ENCODE measurements around the gene ABCB10. TPM values are rescaled to one million over a fixed set of nuclear protein-coding genes. Genes with fewer than 3 reads are reported as not detected.

ABCB10 gene
- total RNA-seq, 1 experiment from 2014 or later: 13.8 TPM

- Mint-ChIP-seq H3K4me1 (peaks cover 4 to 12% of the 10 kb centered on the region in 2 experiments), H3K27me3 (ENCODE audit: low read depth) (no peaks in the 10 kb centered on the region), H3K27ac (no peak overlapping the region), H3K9me3 (no peaks in the 10 kb centered on the region), H3K36me3 (ENCODE audit: insufficient read depth in 1 of 3, low read depth in 3 of 3) (peaks cover 9 to 50% (median 26%) of the 10 kb centered on the region in 3 experiments; a peak in 6 of 7 replicates), H3K4me3 (no peak overlapping the region)
- DNase-seq: no peak
- TF ChIP-seq CTCF (conservative IDR thresholded peaks at IDR 0.05): no peak
- no peak overlapping the region for H4K5ac ChIP-seq (ENCODE audit: insufficient read length, low read depth, low read length)
- H2BK12ac ChIP-seq (ENCODE audit: insufficient read length, low read depth, low read length): no peak overlapping the region
- H2BK5ac ChIP-seq (ENCODE audit: insufficient read length, low read length): no peak overlapping the region
- no peak overlapping the region for H3K4me2 ChIP-seq (ENCODE audit: insufficient read depth, insufficient read length, low read length)
- H3K27ac ChIP-seq (ENCODE audit: insufficient read length, low read depth, low read length): no peak overlapping the region
- H3K23ac ChIP-seq (ENCODE audit: insufficient read length, low read depth, low read length): no peak overlapping the region
- no peak overlapping the region for H3K18ac ChIP-seq (ENCODE audit: insufficient read length, low read depth, low read length)
- no peak overlapping the region for H4K8ac ChIP-seq (replicated peaks; ENCODE audit: insufficient read length, low read depth, low read length)
- H3K4ac ChIP-seq (ENCODE audit: low read depth, low read length): no peak overlapping the region
- no peak overlapping the region for H2BK120ac ChIP-seq (ENCODE audit: low read depth, low read length, poor library complexity, severe bottlenecking)
- no peak overlapping the region for H2AFZ ChIP-seq (ENCODE audit: low read length)
- no peaks in the 10 kb centered on the region for H3K79me1 ChIP-seq (ENCODE audit: insufficient read depth, low read depth, low read length, poor library complexity, severe bottlenecking)
- no peaks in the 10 kb centered on the region for H4K20me1 ChIP-seq (ENCODE audit: control insufficient read depth, insufficient read depth, insufficient read length)
- no peaks in the 10 kb centered on the region for H3K23me2 ChIP-seq (ENCODE audit: insufficient read length, low read depth, low read length, poor library complexity, severe bottlenecking)
- no peak overlapping the region for H2BK15ac ChIP-seq (ENCODE audit: low read depth, low read length)
- no peak overlapping the region for H3K56ac ChIP-seq (ENCODE audit: insufficient read length, low read depth, low read length)
- H3K9ac ChIP-seq (ENCODE audit: extremely low read depth, insufficient read length, low read length): no peak overlapping the region
- no peak overlapping the region for H2AK5ac ChIP-seq (ENCODE audit: insufficient read length, low read length)
- no peak overlapping the region for H3K14ac ChIP-seq (ENCODE audit: insufficient read depth, low read length)
- WGBS (ENCODE audit: extremely low coverage, insufficient read length, low lambda C conversion rate): no CpG with 5 or more reads among the region's 3 CpGs
- no peak overlapping the region for H4K91ac ChIP-seq (ENCODE audit: insufficient read length, low read depth, low read length)
- no peak overlapping the region for H3T11ph ChIP-seq (ENCODE audit: low read length)
- H3K4me1 ChIP-seq (ENCODE audit: insufficient read depth, low read length): no peaks in the 10 kb centered on the region
- H3K9me3 ChIP-seq (ENCODE audit: control insufficient read depth, low read depth, low read length): no peaks in the 10 kb centered on the region
- no peaks in the 10 kb centered on the region for H3K79me2 ChIP-seq (ENCODE audit: insufficient read depth, low read length)
- H2BK20ac ChIP-seq (ENCODE audit: low read depth, low read length, poor library complexity, severe bottlenecking): no peak overlapping the region
- no peaks in the 10 kb centered on the region for H3K27me3 ChIP-seq (ENCODE audit: insufficient read depth, low read length)
Measured at GRCh38 chr1:229599218-229599954, 40.9 kb upstream of the ABCB10 start.

All from H9 (cell line).